ENCODE measurements around the gene PIK3C2B.
A peak's percentile ranks its signal among the peaks of the same experiment; 100 is the strongest.

PIK3C2B gene

GRCh38 chr1:204506201-204506968 is 11.8 kb upstream of the PIK3C2B start:
- peak overlapping the region; percentile 52 for H3K4me3 ChIP-seq (ENCODE audit: low read depth, low read length)
- DNase-seq (ENCODE audit: low read depth): peak; percentile 86
- no peak for TF ChIP-seq CTCF (IDR thresholded peaks at IDR 0.05; ENCODE audit: low read depth, low read length, missing control alignments)

- H3K4me3 ChIP-seq (ENCODE audit: low read depth, low read length): peak overlapping the region; percentile 52
- TF ChIP-seq CTCF (IDR thresholded peaks at IDR 0.05; ENCODE audit: low read depth, low read length, missing control alignments): no peak
- DNase-seq (ENCODE audit: low read depth): no peak
Measured at GRCh38 chr1:204505674-204506200, 11.1 kb upstream of the PIK3C2B start.

GRCh38 chr1:204503913-204504519 is 9.4 kb upstream of the PIK3C2B start:
- DNase-seq (ENCODE audit: low read depth): no peak
- TF ChIP-seq CTCF (IDR thresholded peaks at IDR 0.05; ENCODE audit: low read depth, low read length, missing control alignments): no peak
- no peak overlapping the region for H3K4me3 ChIP-seq (ENCODE audit: low read depth, low read length)

GRCh38 chr1:204503122-204503912 is 8.7 kb upstream of the PIK3C2B start:
- DNase-seq (ENCODE audit: low read depth): no peak
- no peak overlapping the region for H3K4me3 ChIP-seq (ENCODE audit: low read depth, low read length)
- peak; percentile 55 for TF ChIP-seq CTCF (IDR thresholded peaks at IDR 0.05; ENCODE audit: low read depth, low read length, missing control alignments)

GRCh38 chr1:204502241-204502640 is 7.6 kb upstream of the PIK3C2B start:
- no peak for TF ChIP-seq CTCF (IDR thresholded peaks at IDR 0.05; ENCODE audit: low read depth, low read length, missing control alignments)
- no peak for DNase-seq (ENCODE audit: low read depth)
- H3K4me3 ChIP-seq (ENCODE audit: low read depth, low read length): no peak overlapping the region

GRCh38 chr1:204499511-204500468 is 5.2 kb upstream of the PIK3C2B start:
- no peak overlapping the region for H3K4me3 ChIP-seq (ENCODE audit: low read depth, low read length)
- DNase-seq (ENCODE audit: low read depth): no peak
- TF ChIP-seq CTCF (IDR thresholded peaks at IDR 0.05; ENCODE audit: low read depth, low read length, missing control alignments): no peak

Data from GM12864 (cell line).